ENCODE results near the gene ATP8A1.

ATP8A1 gene

GRCh38 chr4:42626629-42627146, 30.2 kb downstream of the ATP8A1 start:
- Mint-ChIP-seq H3K4me1 (peaks cover 36% of the 10 kb centered on the region), H3K27ac (peak overlapping the region; percentile 94), H3K9me3 (no peaks in the 10 kb centered on the region), H3K27me3 (no peaks in the 10 kb centered on the region), H3K36me3 (peaks cover 13% of the 10 kb centered on the region), H3K4me3 (peak overlapping the region; percentile 8)
- no peak for DNase-seq (ENCODE audit: low spot score in 2 of 2)
- no peak for ATAC-seq (ENCODE audit: low read depth)

GRCh38 chr4:42625329-42625728, 31.6 kb downstream of the ATP8A1 start:
- peaks cover 33% of the 10 kb centered on the region for H3K4me1 Mint-ChIP-seq

GRCh38 chr4:42624551-42624950, 32.4 kb downstream of the ATP8A1 start:
- no peaks in the 10 kb centered on the region for H3K27me3 Mint-ChIP-seq
- no peak overlapping the region for H3K4me3 Mint-ChIP-seq
- H3K9me3 Mint-ChIP-seq, result no peaks in the 10 kb centered on the region
- ATAC-seq (ENCODE audit: low read depth) (no peak), DNase-seq (ENCODE audit: low spot score in 2 of 2) (no peak)
- H3K36me3 Mint-ChIP-seq, result peaks cover 17% of the 10 kb centered on the region
- H3K4me1 Mint-ChIP-seq, result peaks cover 33% of the 10 kb centered on the region
- no peak overlapping the region for H3K27ac Mint-ChIP-seq

More at GRCh38 chr4:42625329-42625728, 31.6 kb downstream of the ATP8A1 start:
- H3K27ac Mint-ChIP-seq, result no peak overlapping the region
- H3K4me3 Mint-ChIP-seq, result no peak overlapping the region
- no peaks in the 10 kb centered on the region for H3K27me3 Mint-ChIP-seq
- H3K36me3 Mint-ChIP-seq, result peaks cover 14% of the 10 kb centered on the region
- no peak for DNase-seq (ENCODE audit: low spot score in 2 of 2)
- no peaks in the 10 kb centered on the region for H3K9me3 Mint-ChIP-seq
- ATAC-seq (ENCODE audit: low read depth), result no peak

DNA sequence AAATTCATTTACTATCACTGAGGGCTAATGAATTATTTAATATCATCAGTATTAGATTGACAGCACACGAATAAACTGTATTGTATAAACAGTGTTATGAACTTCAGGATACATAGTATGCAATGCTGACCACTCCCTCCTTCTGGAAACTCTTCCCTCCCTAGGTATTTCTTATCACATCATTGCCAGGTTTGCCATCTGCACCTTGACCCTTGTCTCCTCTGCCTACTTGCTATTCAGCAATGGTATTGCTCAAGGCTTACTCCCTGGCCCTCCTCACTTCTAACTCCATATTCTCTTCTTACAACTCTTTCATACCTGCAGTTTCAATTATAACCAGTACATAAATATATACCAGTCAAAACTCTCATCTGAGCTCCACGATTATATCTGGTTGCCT, 38.9 kb downstream of the ATP8A1 start:
- DNase-seq (ENCODE audit: low spot score in 2 of 2) (no peak), ATAC-seq (ENCODE audit: low read depth) (no peak)
- Mint-ChIP-seq H3K36me3 (peaks cover 29% of the 10 kb centered on the region), H3K27ac (no peak overlapping the region), H3K4me1 (no peaks in the 10 kb centered on the region), H3K27me3 (no peaks in the 10 kb centered on the region), H3K4me3 (no peak overlapping the region), H3K9me3 (no peaks in the 10 kb centered on the region)

- no peak overlapping the region for H3K4me3 Mint-ChIP-seq
- H3K36me3 Mint-ChIP-seq, result peaks cover 26% of the 10 kb centered on the region
- no peak for DNase-seq (ENCODE audit: low spot score in 2 of 2)
These were observed 39.9 kb downstream of the ATP8A1 start for GRCh38 chr4:42617030-42617429.

GRCh38 chr4:42616572-42616971, 40.3 kb downstream of the ATP8A1 start:
- no peak overlapping the region for H3K27ac Mint-ChIP-seq
- DNase-seq (ENCODE audit: low spot score in 2 of 2) (no peak), ATAC-seq (ENCODE audit: low read depth) (no peak)
- peaks cover 24% of the 10 kb centered on the region for H3K36me3 Mint-ChIP-seq
- H3K27me3 Mint-ChIP-seq, result no peaks in the 10 kb centered on the region
- H3K4me3 Mint-ChIP-seq, result no peak overlapping the region
- H3K9me3 Mint-ChIP-seq, result no peaks in the 10 kb centered on the region
- no peaks in the 10 kb centered on the region for H3K4me1 Mint-ChIP-seq

More at GRCh38 chr4:42617030-42617429, 39.9 kb downstream of the ATP8A1 start:
- no peaks in the 10 kb centered on the region for H3K27me3 Mint-ChIP-seq
- ATAC-seq (ENCODE audit: low read depth), result no peak
- no peaks in the 10 kb centered on the region for H3K4me1 Mint-ChIP-seq
- no peak overlapping the region for H3K27ac Mint-ChIP-seq
- no peaks in the 10 kb centered on the region for H3K9me3 Mint-ChIP-seq

- Mint-ChIP-seq H3K27ac (peak overlapping the region; percentile 12), H3K4me1 (peaks cover 3% of the 10 kb centered on the region), H3K9me3 (no peaks in the 10 kb centered on the region), H3K36me3 (peaks cover 26% of the 10 kb centered on the region), H3K4me3 (no peak overlapping the region), H3K27me3 (no peaks in the 10 kb centered on the region)
- no peak for DNase-seq (ENCODE audit: low spot score in 2 of 2)
- ATAC-seq (ENCODE audit: low read depth), result no peak
These were observed 41.7 kb downstream of the ATP8A1 start for GRCh38 chr4:42615131-42615763.

GRCh38 chr4:42612898-42613297, 44.0 kb downstream of the ATP8A1 start:
- peaks cover 26% of the 10 kb centered on the region for H3K36me3 Mint-ChIP-seq
- H3K4me3 Mint-ChIP-seq, result no peak overlapping the region
- ATAC-seq (ENCODE audit: low read depth) (no peak), DNase-seq (ENCODE audit: low spot score in 2 of 2) (no peak)
- H3K27me3 Mint-ChIP-seq, result no peaks in the 10 kb centered on the region
- H3K9me3 Mint-ChIP-seq, result no peaks in the 10 kb centered on the region
- H3K27ac Mint-ChIP-seq, result no peak overlapping the region
- H3K4me1 Mint-ChIP-seq, result peaks cover 5% of the 10 kb centered on the region

DNA sequence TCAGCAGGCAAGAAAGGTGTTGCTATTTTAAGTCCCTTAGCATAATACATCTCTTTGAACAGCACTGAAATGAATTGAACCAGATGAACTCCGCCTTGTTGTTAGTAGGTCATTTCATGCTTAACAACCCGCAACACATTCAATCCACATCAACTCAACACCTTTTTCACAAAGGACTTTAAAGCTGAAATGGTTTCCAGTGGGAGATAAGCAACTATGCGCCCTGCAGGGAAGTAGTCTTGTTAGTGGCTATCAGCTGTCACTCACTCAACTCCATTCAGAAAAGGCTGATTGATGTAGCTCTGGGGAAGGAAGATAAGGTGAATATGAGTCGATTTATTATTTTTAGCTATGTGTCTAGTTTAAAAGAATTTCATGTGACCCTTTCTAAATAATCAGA, 46.0 kb downstream of the ATP8A1 start:
- H3K4me3 Mint-ChIP-seq, result no peak overlapping the region
- no peak overlapping the region for H3K27ac Mint-ChIP-seq
- H3K36me3 Mint-ChIP-seq, result peaks cover 23% of the 10 kb centered on the region
- ATAC-seq (ENCODE audit: low read depth) (no peak), DNase-seq (ENCODE audit: low spot score in 2 of 2) (no peak)
- no peaks in the 10 kb centered on the region for H3K9me3 Mint-ChIP-seq
- no peaks in the 10 kb centered on the region for H3K27me3 Mint-ChIP-seq
- H3K4me1 Mint-ChIP-seq, result peaks cover 5% of the 10 kb centered on the region

DNA sequence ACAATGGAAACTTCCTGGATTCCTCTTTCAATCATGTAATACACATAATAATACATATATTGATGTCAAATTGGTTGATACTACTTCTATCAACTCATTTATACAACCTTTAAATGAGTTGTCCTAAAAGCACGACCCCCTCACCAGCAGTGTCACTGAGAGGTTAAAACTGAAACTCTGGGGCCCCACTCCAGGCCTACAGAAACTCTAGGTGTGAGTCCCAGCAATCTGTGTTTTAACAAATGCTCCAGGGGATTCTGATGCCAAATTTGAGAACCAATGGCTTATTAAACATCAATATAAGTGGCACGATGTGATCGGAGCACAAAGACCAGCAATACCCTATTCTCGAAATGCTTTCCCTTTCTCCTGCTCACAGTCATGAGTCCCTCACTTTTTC, 47.9 kb downstream of the ATP8A1 start:
- Mint-ChIP-seq H3K4me3 (no peak overlapping the region), H3K36me3 (peaks cover 29% of the 10 kb centered on the region), H3K27ac (no peak overlapping the region), H3K27me3 (no peaks in the 10 kb centered on the region), H3K9me3 (no peaks in the 10 kb centered on the region), H3K4me1 (peaks cover 8% of the 10 kb centered on the region)
- ATAC-seq (ENCODE audit: low read depth) (no peak), DNase-seq (ENCODE audit: low spot score in 2 of 2) (no peak)

DNA sequence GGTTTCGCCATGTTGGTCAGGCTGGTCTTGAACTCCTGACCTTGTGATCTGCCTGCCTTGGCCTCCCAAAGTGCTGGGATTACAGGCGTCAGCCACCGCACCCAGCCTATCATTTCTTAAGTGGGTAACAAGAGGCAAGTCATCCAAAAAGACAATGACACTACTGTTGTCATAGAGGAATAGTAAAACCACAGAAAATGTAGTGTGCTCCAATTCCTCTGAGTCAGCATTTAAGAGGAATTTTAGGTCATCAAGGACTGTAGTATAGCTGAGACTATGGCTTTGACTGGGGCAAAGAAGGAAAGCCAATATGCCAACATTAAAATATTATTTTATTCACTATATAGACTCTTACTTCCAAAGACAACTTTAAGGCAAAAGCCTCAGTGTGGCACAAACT, 48.4 kb downstream of the ATP8A1 start:
- DNase-seq (ENCODE audit: low spot score in 2 of 2) (no peak), ATAC-seq (ENCODE audit: low read depth) (no peak)
- H3K27ac Mint-ChIP-seq, result no peak overlapping the region
- peaks cover 11% of the 10 kb centered on the region for H3K4me1 Mint-ChIP-seq
- no peak overlapping the region for H3K4me3 Mint-ChIP-seq
- H3K27me3 Mint-ChIP-seq, result no peaks in the 10 kb centered on the region
- H3K9me3 Mint-ChIP-seq, result no peaks in the 10 kb centered on the region
- peaks cover 31% of the 10 kb centered on the region for H3K36me3 Mint-ChIP-seq

GRCh38 chr4:42607011-42607726, 49.7 kb downstream of the ATP8A1 start:
- Mint-ChIP-seq H3K4me1 (peaks cover 11% of the 10 kb centered on the region), H3K4me3 (no peak overlapping the region), H3K36me3 (peaks cover 31% of the 10 kb centered on the region), H3K27ac (no peak overlapping the region), H3K27me3 (no peaks in the 10 kb centered on the region), H3K9me3 (no peaks in the 10 kb centered on the region)
- ATAC-seq (ENCODE audit: low read depth), result no peak
- no peak for DNase-seq (ENCODE audit: low spot score in 2 of 2)

DNA sequence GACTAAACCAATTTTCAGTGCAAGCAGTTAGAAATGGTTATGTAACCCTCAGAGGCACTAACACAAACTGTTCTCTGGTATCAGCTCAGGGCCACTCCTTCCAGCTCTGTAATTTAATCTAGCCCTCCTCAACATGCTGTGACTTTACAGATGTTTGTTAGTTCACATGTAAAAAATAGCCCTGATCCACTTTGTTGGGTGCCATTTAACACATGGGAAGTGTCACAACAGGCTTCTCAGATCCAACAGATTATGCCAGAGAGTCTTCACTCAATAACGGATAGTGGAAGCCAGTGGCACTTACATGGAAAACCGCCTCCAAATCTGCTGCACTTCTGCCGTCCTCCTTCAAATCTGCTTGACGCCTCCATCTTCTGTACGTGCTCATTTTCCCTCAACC, 51.6 kb downstream of the ATP8A1 start:
- Mint-ChIP-seq H3K4me3 (no peak overlapping the region), H3K27ac (no peak overlapping the region), H3K4me1 (peaks cover 11% of the 10 kb centered on the region), H3K27me3 (no peaks in the 10 kb centered on the region), H3K36me3 (peaks cover 25% of the 10 kb centered on the region), H3K9me3 (no peaks in the 10 kb centered on the region)
- no peak for DNase-seq (ENCODE audit: low spot score in 2 of 2)
- ATAC-seq (ENCODE audit: low read depth), result no peak

GRCh38 chr4:42603862-42604261, 53.0 kb downstream of the ATP8A1 start:
- ATAC-seq (ENCODE audit: low read depth), result no peak
- H3K27ac Mint-ChIP-seq, result peak overlapping the region; percentile 9

More at GRCh38 chr4:42603862-42604261, 53.0 kb downstream of the ATP8A1 start:
- H3K4me1 Mint-ChIP-seq, result peaks cover 8% of the 10 kb centered on the region
- no peak overlapping the region for H3K4me3 Mint-ChIP-seq
- peaks cover 17% of the 10 kb centered on the region for H3K36me3 Mint-ChIP-seq
- H3K9me3 Mint-ChIP-seq, result no peaks in the 10 kb centered on the region
- no peaks in the 10 kb centered on the region for H3K27me3 Mint-ChIP-seq
- DNase-seq (ENCODE audit: low spot score in 2 of 2), result no peak
